BJ (cell line): ENCODE results near the gene BRD4. TPM values are rescaled to one million over a fixed set of nuclear protein-coding genes. Genes with fewer than 3 reads are reported as not detected.

ENCODE experiments used
- CTCF ChIA-PET: fragments of 350-600 bp; formaldehyde crosslinking; extraction: SDS; loops from one replicate; lab custom pipeline; 2021; ENCODE audit warnings: antibody characterized with exemption, inconsistent platforms; lab: Yijun Ruan, JAX
- POLR2A ChIA-PET: fragments of 300-600 bp; sonication (Branson Sonifier 250); formaldehyde crosslinking; extraction: SDS; loops from one replicate; lab custom pipeline; 2021; ENCODE audit warnings: antibody characterized with exemption; lab: Charles Lee
- DNase-seq: peaks from one replicate; pipeline ENCODE4 v3.0.0-alpha.2; 2011; ENCODE audit warnings: low read depth
- H3K27me3 ChIP-seq: 2 replicates; pipeline ENCODE4 v1.6.0; 2011; ENCODE audit warnings: low read length; ENCODE audit not compliant: control insufficient read depth, insufficient read depth
- H3K36me3 ChIP-seq: 2 replicates; pipeline ENCODE4 v1.5.1; 2011; ENCODE audit warnings: low read length; ENCODE audit not compliant: control insufficient read depth, insufficient read depth
- H3K4me3 ChIP-seq: 2 replicates; pipeline ENCODE4 v1.5.1; 2011; ENCODE audit warnings: low read depth, mild to moderate bottlenecking, control low read depth, low read length
- polyA plus RNA-seq: library from polyadenylated mRNA; depleted of rRNA; stranded (reverse); fragments of >200 nt; gene quantifications from 2 replicates; pipeline ENCODE4 v1.2.3, GENCODE V29; 2011
- TF ChIP-seq, protein P1 (sequence below): IDR thresholded peaks from 2 replicates; pipeline ENCODE4 v1.5.1; 2011; ENCODE audit warnings: low read depth, mild to moderate bottlenecking, control low read depth, inconsistent platforms, low read length, moderate library complexity; ENCODE audit not compliant: insufficient read depth

BRD4 gene
- polyA plus RNA-seq, 1 experiment, result 9.5 TPM

DNA sequence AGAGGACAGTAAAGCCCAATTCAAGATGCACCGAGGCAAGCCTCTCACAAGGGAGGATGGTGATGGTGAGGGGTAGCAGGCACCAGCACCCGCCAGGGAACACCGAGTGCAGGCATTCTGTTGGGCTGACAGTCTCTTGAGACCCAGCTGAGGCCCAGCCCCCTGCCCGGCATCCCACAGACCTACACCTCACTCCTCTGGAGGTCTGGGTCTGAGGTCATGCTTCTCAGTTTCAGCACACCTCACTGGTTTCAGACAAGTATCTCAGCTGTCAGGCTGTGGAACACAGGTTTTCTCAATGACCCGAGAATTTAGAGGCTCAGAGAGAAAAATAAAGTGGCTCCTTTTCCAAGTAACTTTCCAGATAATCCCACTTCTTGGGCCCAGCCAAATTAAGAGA, 72.4 kb downstream of the BRD4 start:
- POLR2A ChIA-PET, result no interaction called here
- DNase-seq, result no peak
- TF ChIP-seq, protein P1, sequence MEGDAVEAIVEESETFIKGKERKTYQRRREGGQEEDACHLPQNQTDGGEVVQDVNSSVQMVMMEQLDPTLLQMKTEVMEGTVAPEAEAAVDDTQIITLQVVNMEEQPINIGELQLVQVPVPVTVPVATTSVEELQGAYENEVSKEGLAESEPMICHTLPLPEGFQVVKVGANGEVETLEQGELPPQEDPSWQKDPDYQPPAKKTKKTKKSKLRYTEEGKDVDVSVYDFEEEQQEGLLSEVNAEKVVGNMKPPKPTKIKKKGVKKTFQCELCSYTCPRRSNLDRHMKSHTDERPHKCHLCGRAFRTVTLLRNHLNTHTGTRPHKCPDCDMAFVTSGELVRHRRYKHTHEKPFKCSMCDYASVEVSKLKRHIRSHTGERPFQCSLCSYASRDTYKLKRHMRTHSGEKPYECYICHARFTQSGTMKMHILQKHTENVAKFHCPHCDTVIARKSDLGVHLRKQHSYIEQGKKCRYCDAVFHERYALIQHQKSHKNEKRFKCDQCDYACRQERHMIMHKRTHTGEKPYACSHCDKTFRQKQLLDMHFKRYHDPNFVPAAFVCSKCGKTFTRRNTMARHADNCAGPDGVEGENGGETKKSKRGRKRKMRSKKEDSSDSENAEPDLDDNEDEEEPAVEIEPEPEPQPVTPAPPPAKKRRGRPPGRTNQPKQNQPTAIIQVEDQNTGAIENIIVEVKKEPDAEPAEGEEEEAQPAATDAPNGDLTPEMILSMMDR, result no peak
- H3K4me3 ChIP-seq, result no peak overlapping the region
- H3K36me3 ChIP-seq, result peaks cover 72% of the 10 kb centered on the region
- CTCF ChIA-PET, result interaction anchor here (2.5 kb wide), 1 partner anchor 8 kb away, joined by 6 read pairs; no protein-coding TSS in a partner anchor
- H3K27me3 ChIP-seq, result no peaks in the 10 kb centered on the region

DNA sequence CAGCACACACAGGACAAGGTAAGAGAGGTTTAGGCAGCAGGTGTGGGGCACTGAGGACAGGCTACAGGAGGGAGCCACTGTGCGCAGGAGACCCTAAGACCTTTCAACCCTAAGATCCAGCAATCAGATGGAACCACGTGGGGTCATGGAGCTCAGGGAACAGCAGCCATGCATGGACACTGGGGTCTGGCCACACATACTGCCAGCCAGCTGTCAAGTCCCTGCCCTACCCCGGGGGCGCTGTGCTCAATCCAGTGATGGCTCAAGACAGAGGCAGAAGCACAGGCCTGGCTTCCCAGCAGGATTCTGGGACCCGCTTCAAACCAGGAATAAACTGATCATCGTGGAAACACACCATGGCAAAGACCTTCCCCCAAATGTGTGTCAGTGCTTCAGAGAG, 74.6 kb downstream of the BRD4 start:
- TF ChIP-seq, protein P1, result no peak
- DNase-seq, result no peak
- ChIA-PET CTCF (no interaction called here), POLR2A (no interaction called here)
- no peaks in the 10 kb centered on the region for H3K27me3 ChIP-seq
- no peak overlapping the region for H3K4me3 ChIP-seq
- H3K36me3 ChIP-seq, result peaks cover 75% of the 10 kb centered on the region

DNA sequence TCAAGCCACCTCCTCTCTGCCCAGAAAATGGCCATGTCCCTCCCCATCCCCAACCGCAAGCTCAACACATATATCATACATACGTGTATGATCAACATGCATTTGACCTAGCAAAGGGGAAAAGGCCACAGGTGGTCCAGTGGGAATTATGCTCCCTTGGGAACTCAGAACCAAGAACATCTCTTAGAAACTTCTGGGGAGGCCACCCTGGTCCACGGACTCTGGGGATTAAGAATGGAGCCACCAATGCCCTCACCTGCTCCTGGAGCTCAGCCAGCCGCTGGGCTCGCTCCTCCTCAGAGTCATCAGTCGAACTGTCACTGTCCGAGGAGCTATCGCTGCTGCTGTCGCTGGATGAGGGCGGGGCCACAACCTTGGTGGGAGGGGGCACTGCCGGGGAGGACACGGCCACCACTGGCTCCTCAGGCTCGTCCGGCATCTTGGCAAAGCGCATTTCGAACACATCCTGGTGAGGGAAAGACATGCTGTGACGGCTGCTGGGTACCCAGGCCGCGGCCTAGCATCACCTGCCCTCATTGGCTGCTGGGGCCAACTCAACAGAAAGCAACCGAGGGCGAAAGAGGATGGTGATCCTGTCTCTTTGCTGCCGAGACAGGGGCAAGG, 75.5 kb downstream of the BRD4 start:
- Histone ChIP-seq H3K36me3 (peaks cover 76% of the 10 kb centered on the region), H3K27me3 (no peaks in the 10 kb centered on the region), H3K4me3 (no peak overlapping the region)
- TF ChIP-seq, protein P1, result no peak
- POLR2A ChIA-PET, result no interaction called here
- CTCF ChIA-PET, result no interaction called here
- no peak for DNase-seq

DNA sequence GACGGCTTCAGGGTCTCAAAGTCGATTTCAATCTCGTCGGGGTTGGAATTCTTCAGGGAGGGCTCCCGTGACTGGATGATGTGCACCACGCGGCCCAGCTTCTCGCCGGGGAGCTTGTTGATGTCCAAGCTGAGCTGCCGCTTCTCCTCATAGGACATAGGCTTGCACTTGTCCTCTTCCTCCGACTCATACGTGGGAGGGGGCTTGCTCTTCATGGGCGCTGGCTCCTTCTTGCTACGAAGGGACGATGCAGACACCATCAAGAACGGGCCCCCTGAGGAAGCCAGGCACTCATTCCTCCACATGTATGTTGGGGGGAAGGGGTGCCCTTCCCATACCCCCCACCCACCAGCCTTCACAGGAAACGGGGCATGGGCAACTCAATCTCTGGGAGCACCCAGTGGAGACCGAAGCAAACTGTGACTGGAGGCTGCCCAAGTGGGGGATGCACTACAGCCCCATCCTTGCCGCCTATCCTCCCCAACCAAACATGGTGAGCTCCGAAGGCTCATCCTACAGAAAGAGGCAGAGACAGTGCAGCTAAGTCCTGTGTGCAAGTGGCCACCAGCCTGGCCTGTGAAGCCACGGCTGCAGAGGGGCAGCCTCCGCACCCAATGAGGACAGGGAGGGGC, 76.9 kb downstream of the BRD4 start:
- Histone ChIP-seq H3K36me3 (peaks cover 77% of the 10 kb centered on the region), H3K27me3 (no peaks in the 10 kb centered on the region), H3K4me3 (no peak overlapping the region)
- TF ChIP-seq, protein P1, result no peak
- no peak for DNase-seq
- ChIA-PET POLR2A (no interaction called here), CTCF (interaction anchor here (2.5 kb wide), 1 partner anchor 8 kb away, joined by 14 read pairs; no protein-coding TSS in a partner anchor)

DNA sequence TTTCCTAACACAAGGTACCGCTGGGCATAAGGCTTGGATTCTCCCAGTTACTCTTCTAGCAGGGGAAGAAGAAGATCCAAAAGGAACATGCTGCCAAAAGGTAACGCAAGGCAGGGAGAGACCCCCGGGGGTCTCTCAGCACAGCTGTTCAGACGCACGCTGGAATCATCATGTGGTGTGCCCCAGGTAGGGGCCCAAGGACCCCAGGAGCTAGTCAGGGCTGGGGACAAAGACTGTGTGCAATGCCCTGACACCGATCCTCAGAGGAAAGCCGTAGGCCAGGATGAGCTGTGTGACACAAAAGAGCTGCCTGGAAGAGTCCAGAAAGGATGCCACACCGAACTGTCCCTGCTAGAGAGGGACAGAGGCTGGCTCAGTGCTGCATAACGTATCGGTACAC, 77.8 kb downstream of the BRD4 start:
- POLR2A ChIA-PET, result no interaction called here
- Histone ChIP-seq H3K36me3 (peaks cover 71% of the 10 kb centered on the region), H3K4me3 (no peak overlapping the region), H3K27me3 (no peaks in the 10 kb centered on the region)
- DNase-seq, result no peak
- TF ChIP-seq, protein P1, result no peak
- CTCF ChIA-PET, result interaction anchor here (1.1 to 2.5 kb wide), 3 partner anchors 9 to 76 kb away, joined by 3 to 14 read pairs (median 4); no protein-coding TSS in a partner anchor
